Natural killer cell (primary cell): ENCODE data around the gene SLC2A3. TPM values are rescaled to one million over a fixed set of nuclear protein-coding genes. Genes with fewer than 3 reads are reported as not detected.
"Not testable (repeated sequence)": the region's sequence is repeated elsewhere in the genome, so short reads cannot be mapped to it uniquely, and the experiment has no call there.

ENCODE experiments used
- ATAC-seq, 3 donors: fragments of 150-1000 bp in 2 of 3; fragments of 200-7000 bp in 1 of 3; cut with Tn5 transposase; 1 replicate in 1 of 3; 2 replicates in 2 of 3; pipeline ENCODE4 v1.10.0; 2021; ENCODE audit warnings: mild to moderate bottlenecking in 2 of 3, moderate library complexity in 2 of 3
- DNase-seq, 2 donors: peaks; one replicate each; pipeline versions ENCODE4 v3.0.0 to v3.0.0-alpha.2; 2013 to 2021; ENCODE audit warnings: mixed read lengths in 1 of 2
- H3K27ac ChIP-seq: one replicate; pipeline ENCODE4 v1.5.1; 2013; ENCODE audit warnings: mild to moderate bottlenecking, low read length
- H3K27me3 ChIP-seq: one replicate; pipeline ENCODE4 v1.6.1; 2013; ENCODE audit warnings: low read length; ENCODE audit not compliant: control insufficient read depth, insufficient read depth
- H3K36me3 ChIP-seq: one replicate; pipeline ENCODE4 v1.6.1; 2013; ENCODE audit warnings: low read length; ENCODE audit not compliant: control insufficient read depth, insufficient read depth
- H3K4me1 ChIP-seq: one replicate; pipeline ENCODE4 v1.6.1; 2013; ENCODE audit warnings: low read length; ENCODE audit not compliant: control insufficient read depth, insufficient read depth
- H3K4me3 ChIP-seq: one replicate; pipeline ENCODE4 v1.5.1; 2013; ENCODE audit warnings: low read length
- H3K9me3 ChIP-seq: one replicate; pipeline ENCODE4 v1.6.1; 2013; ENCODE audit warnings: low read length; ENCODE audit not compliant: control insufficient read depth, insufficient read depth
- H3K27ac Mint-ChIP-seq, 2 donors: one replicate each; pipeline ENCODE4 v1.8.0; 2022; ENCODE audit warnings: mild to moderate bottlenecking in 2 of 2, mixed read lengths in 2 of 2, moderate library complexity in 1 of 2
- H3K27me3 Mint-ChIP-seq, 2 donors: one replicate each; pipeline ENCODE4 v1.8.0; 2022; ENCODE audit warnings: low read depth in 2 of 2, mixed read lengths in 2 of 2
- H3K36me3 Mint-ChIP-seq: one replicate; pipeline ENCODE4 v1.8.0; 2022; ENCODE audit warnings: mixed read lengths
- H3K4me1 Mint-ChIP-seq, 2 donors: one replicate each; pipeline ENCODE4 v1.8.0; 2022; ENCODE audit warnings: mixed read lengths in 2 of 2
- H3K4me3 Mint-ChIP-seq: one replicate; pipeline ENCODE4 v1.8.0; 2022; ENCODE audit warnings: mild to moderate bottlenecking, moderate library complexity, mixed read lengths
- H3K9me3 Mint-ChIP-seq, 2 donors: one replicate each; pipeline ENCODE4 v1.8.0; 2022; ENCODE audit warnings: mixed read lengths in 2 of 2
- WGBS: methylation state at CpG from one replicate; pipeline ENCODE4 v1.1.7; 2013; ENCODE audit warnings: missing lambda C conversion rate; ENCODE audit not compliant: insufficient coverage; 5-methylcytosine and 5-hydroxymethylcytosine counted together
- intact Hi-C: fragments of 100-400 bp; cut with micrococcal nuclease; formaldehyde crosslinking; loops from one replicate; pipeline ENCODE4 v1.14.2; 2022
- total RNA-seq, 4 donors: library from RNA; stranded (reverse); fragments of 120-200 nt in 1 of 4; gene quantifications; one replicate each; pipeline versions ENCODE4 v1.2.3 to v1.2.4, GENCODE V29; 2013 to 2022
- TF ChIP-seq, protein P1 (sequence below): fragments of 200-600 bp; IDR thresholded peaks from one replicate; pipeline ENCODE4 v1.8.0; 2022; ENCODE audit warnings: antibody characterized with exemption

The SLC2A3 gene
- total RNA-seq, 3 donors from 2014 or later (not counting 1 experiment from before 2014, with no cell fraction given): 406 to 534 (median 427) TPM

DNA sequence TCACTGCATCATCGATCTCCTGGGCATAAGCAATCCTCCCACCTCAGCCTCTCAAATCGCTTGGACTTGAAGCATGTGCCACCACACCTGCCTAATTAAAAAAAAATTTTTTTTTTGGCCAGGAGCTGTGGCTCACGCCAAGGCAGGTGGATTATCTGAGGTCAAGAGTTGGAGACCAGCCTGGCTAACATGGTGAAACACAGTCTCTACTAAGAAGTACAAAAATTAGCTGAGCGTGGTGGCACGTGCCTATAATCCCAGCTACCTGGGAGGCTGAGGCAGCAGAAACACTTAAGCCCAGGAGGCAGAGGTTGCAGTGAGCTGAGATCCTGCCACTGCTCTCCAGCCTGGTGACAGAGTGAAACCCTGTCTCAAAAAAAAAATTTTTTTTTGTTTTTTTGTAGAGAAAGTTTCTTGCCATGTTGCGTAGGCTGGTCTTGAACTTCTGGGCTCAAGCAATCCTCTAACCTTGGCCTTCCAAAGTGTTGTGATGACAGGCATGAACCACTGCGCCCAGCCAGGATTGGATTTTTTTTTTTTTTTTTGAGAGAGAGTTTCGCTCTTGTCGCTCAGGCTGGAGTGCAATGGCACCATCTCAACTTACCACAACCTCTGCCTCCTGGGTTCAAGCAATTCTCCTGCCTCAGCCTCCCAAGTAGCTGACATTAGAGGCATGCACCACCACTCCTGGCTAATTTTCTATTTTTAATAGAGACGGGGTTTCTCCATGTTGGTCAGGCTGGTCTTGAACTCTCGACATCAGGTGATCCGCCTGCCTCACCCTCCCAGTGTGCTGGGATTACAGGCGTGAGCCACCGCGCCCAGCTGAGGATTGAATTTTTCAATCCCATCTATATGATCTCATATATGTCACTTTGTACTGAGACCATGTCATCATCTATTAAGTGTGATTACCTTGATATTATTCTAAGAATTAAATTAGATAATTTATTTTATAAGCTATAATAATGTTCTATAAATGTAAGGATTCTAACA lies 12.4 kb downstream of the SLC2A3 start:
- H3K27me3 Mint-ChIP-seq: no peaks in the 10 kb centered on the region
- Histone ChIP-seq H3K27ac (no peak overlapping the region), H3K4me3 (no peak overlapping the region), H3K4me1 (peaks cover 20% of the 10 kb centered on the region), H3K27me3 (no peaks in the 10 kb centered on the region), H3K9me3 (no peaks in the 10 kb centered on the region), H3K36me3 (peaks cover 94% of the 10 kb centered on the region)
- peaks cover 54 to 58% of the 10 kb centered on the region in 2 donors for H3K4me1 Mint-ChIP-seq
- DNase-seq (no peak), ATAC-seq (no peak)
- peak overlapping the region; percentile 48 to 77 for H3K27ac Mint-ChIP-seq
- WGBS: 96% methylated on average over 14 of the region's 15 CpGs
- peaks cover 30% of the 10 kb centered on the region for H3K36me3 Mint-ChIP-seq
- intact Hi-C loops: no loop called here
- no peak overlapping the region for H3K4me3 Mint-ChIP-seq
- TF ChIP-seq, protein P1, sequence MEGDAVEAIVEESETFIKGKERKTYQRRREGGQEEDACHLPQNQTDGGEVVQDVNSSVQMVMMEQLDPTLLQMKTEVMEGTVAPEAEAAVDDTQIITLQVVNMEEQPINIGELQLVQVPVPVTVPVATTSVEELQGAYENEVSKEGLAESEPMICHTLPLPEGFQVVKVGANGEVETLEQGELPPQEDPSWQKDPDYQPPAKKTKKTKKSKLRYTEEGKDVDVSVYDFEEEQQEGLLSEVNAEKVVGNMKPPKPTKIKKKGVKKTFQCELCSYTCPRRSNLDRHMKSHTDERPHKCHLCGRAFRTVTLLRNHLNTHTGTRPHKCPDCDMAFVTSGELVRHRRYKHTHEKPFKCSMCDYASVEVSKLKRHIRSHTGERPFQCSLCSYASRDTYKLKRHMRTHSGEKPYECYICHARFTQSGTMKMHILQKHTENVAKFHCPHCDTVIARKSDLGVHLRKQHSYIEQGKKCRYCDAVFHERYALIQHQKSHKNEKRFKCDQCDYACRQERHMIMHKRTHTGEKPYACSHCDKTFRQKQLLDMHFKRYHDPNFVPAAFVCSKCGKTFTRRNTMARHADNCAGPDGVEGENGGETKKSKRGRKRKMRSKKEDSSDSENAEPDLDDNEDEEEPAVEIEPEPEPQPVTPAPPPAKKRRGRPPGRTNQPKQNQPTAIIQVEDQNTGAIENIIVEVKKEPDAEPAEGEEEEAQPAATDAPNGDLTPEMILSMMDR: no peak
- no peaks in the 10 kb centered on the region for H3K9me3 Mint-ChIP-seq

DNA sequence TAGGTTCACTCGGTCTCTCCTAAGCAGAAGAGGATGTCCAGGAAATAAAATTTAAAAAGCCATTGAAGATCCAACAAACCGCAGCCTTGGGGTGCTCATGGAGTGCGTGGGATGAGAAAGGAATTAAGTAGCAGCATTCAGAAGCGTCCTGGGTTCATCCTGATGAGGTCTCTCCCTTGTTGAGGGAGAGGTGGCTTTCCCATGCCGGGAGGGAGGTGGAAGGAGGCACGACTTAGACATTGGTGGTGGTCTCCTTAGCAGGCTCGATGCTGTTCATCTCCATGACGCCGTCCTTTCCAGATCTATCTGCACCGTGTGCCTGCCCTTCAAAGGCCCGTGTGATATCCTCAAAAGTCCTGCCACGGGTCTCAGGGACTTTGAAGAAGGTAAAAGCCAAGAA lies 14.8 kb downstream of the SLC2A3 start:
- Mint-ChIP-seq H3K27ac (peak overlapping the region; percentile 54 to 77), H3K36me3 (peaks cover 18% of the 10 kb centered on the region), H3K4me1 (peaks cover 43 to 64% of the 10 kb centered on the region in 2 donors)
- H3K4me3 Mint-ChIP-seq, ATAC-seq, H3K4me3 ChIP-seq, H3K27me3 Mint-ChIP-seq, H3K27ac ChIP-seq, H3K9me3 Mint-ChIP-seq, intact Hi-C loops, DNase-seq, H3K9me3 ChIP-seq, H3K27me3 ChIP-seq: not testable (repeated sequence)
- WGBS: 88% methylated on average over 7 of the region's 12 CpGs
- H3K4me1 ChIP-seq: peaks cover 23% of the 10 kb centered on the region
- peaks cover 88% of the 10 kb centered on the region for H3K36me3 ChIP-seq

DNA sequence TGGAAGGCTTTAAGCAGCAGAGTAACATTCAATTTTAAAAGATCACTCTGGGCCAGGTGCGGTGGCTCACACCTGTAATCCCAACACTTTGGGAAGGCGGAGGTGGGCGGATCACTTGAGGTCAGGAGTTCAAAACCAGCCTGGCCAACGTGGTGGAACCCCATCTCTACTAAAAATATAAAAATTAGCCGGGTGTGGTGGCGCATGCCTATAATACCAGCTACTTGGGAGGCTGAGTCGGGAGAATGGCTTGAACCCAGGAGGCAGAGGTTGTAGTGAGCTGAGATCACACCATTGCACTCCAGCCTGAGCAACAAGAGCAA lies 17.8 kb downstream of the SLC2A3 start:
- 80% methylated on average over 4 of the region's 7 CpGs for WGBS
- H3K27ac Mint-ChIP-seq: peak overlapping the region; percentile 54 to 77
- H3K27me3 ChIP-seq, H3K9me3 Mint-ChIP-seq, H3K9me3 ChIP-seq, H3K36me3 Mint-ChIP-seq, intact Hi-C loops, H3K27me3 Mint-ChIP-seq, H3K27ac ChIP-seq, DNase-seq, H3K4me3 Mint-ChIP-seq, ATAC-seq, H3K4me3 ChIP-seq: not testable (repeated sequence)
- peaks cover 37% of the 10 kb centered on the region for H3K4me1 ChIP-seq
- H3K36me3 ChIP-seq: peaks cover 65% of the 10 kb centered on the region
- peaks cover 41 to 62% of the 10 kb centered on the region in 2 donors for H3K4me1 Mint-ChIP-seq

DNA sequence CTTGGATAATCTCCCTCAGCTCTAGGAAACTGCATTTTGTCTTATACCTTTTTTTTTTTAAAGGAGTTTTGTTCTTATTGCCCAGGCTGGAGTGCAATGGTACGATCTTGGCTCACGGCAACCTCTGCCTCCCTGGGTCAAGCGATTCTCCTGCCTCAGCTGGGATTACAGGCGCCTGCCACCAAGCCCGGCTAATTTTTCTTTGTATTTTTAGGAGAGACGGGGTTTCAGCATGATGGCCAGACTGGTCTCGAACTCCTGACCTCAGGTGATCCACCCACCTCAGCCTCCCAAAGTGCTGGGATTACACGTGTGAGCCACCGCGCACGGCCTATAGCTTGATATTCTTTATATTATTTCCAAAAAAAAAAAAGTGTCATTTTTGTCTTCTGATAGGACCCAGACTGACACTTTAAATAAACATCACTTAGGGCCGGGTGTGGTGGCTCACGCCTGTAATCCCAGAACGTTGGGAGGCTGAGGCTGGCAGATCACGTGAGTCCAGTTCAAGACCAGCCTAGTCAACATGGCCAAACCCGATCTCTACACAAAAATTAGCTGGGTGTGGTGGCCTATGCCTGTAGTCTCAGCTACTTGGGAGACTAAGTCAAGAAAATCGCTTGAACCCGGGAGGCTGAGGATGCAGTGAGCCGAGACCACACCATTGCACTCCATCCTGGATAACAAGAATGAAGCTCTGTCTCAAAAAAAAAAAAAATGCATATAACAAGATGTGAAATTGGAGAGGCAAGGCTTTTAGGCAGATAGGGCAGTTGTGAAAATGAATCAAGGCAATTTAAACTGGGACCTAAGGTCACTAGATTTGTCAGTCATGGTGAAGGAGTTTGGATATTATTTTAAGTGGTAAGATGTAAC lies 18.4 kb downstream of the SLC2A3 start:
- peak overlapping the region; percentile 76 for H3K4me3 Mint-ChIP-seq

More for the DNA sequence above, 18.4 kb downstream of the SLC2A3 start:
- Histone ChIP-seq H3K36me3 (peaks cover 59% of the 10 kb centered on the region), H3K27me3 (no peaks in the 10 kb centered on the region), H3K4me1 (peaks cover 36% of the 10 kb centered on the region), H3K4me3 (no peak overlapping the region), H3K9me3 (no peaks in the 10 kb centered on the region), H3K27ac (no peak overlapping the region)
- no peak for ATAC-seq
- Mint-ChIP-seq H3K27ac (peak overlapping the region; percentile 54 to 77), H3K4me1 (peaks cover 41 to 61% of the 10 kb centered on the region in 2 donors), H3K36me3 (peaks cover 2% of the 10 kb centered on the region), H3K9me3 (no peaks in the 10 kb centered on the region), H3K27me3 (no peaks in the 10 kb centered on the region)
- no peak for DNase-seq
- intact Hi-C loops: no loop called here
- TF ChIP-seq, protein P1: no peak
- 96% methylated on average over 18 of the region's 19 CpGs for WGBS
